DMS114 treated with DMSO at 0.1 percent for 48 hours (cell line): Measurements from ENCODE around the gene LEFTY1.
A peak's percentile ranks its signal among the peaks of the same experiment; 100 is the strongest.
"Not testable (repeated sequence)": the region's sequence is repeated elsewhere in the genome, so short reads cannot be mapped to it uniquely, and the experiment has no call there.

ENCODE experiments used
- DNase-seq: peaks from one replicate; lab custom pipeline; 2025; ENCODE audit not compliant: unreplicated experiment; lab: John Stamatoyannopoulos, UW

Gene LEFTY1

GRCh38 chr1:225850370-225850769 lies 38.6 kb downstream of the LEFTY1 start:
- DNase-seq, result no peak

DNA sequence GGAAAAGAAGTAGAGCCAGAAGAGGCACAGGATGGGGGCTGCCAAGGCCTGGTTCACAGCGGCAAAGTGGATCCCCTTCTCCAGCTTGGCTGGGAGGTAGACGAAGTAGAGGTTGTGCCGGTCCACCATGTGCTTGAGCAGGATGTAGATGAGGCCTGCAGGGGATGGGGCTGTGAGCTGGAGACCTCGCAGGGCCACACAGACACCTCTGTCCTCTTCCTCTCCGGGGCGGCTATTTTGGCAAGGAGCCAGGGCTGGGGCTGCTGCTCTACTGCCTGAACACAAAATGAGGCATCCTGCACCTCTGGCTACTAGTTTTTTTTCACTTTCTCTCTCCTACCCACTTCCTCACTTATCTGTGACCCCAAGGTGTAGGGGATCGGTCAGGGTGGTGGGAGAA lies 39.0 kb downstream of the LEFTY1 start:
- DNase-seq, result no peak

DNA sequence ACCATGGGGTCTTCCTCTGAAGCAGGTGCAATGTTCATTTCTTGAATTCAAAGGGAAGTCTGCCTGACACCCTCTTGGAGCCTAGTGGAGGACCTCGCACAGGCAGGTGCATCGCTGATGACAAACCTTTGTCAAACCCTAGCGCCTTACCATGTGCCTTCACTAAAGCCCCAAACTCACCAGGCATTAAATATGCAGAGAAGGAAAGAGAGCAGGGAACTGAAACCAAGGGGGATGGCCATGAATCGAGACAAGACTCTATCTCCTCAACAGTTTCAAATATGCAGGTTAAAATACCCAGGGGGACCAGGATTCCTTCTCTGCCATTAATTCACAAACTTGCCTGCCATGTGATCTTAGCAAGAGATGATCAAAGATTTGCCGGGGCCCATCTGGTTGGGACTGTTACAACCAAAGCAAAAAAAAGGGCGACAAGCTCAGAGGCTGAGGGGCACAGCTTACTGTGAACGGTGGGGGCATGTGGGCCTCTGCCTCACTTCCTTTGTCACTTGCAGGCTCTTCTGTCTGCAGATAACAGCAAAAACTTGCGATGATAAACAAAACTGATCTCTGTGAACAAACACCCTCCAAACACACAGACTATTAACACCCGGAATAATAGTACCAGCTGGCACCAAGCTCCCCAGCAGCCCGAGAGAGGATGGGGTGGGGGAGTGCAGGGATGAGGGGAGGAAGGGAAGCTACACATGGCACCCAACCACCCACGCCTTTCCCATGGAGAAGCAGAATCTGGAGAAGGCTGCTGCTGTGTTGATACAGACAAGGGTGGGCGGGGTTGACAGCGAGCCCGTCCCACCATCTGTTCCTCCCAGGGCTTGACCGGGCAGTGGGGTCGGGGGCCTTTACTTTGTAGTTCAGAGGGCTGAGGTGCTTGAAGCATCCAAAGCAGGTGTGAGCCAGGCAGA lies 40.7 kb downstream of the LEFTY1 start:
- no peak for DNase-seq

GRCh38 chr1:225847610-225848009 lies 41.3 kb downstream of the LEFTY1 start:
- DNase-seq, result no peak

GRCh38 chr1:225846331-225847310 lies 42.3 kb downstream of the LEFTY1 start:
- no peak for DNase-seq

DNA sequence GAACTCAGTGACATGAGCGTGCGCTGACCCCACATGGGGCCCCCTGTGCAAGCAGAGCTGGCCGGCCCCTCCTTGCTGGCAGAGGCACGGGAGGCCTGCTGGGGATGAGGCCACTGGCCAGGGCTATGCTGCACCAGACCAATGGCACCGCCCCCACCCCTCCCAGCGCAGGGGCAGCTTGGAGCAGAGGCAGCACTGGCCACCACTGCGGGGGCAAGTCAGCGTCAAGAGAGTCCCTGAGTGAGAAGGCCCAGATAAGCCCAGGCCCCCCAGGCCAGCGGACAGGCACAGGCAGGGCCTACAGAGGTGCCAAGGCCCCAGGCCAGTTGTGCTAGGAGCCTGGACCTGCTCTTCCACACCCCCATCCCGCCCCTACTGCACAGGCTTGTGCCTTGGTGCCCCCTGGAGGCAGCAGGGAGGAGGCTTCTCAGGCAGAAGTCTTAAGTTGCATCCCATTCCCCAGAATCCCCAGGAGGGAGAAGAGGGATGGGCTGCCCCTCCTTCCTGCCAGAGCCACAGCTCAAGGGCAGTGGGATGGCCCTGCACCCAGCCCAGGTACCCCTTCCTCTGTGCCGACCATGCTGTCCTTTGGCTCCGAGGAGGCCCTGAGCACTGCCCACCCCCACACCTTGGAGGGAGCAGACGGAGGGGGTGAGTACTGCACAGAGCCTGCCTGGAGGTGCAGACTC lies 43.2 kb downstream of the LEFTY1 start:
- peak; percentile 46 for DNase-seq

- DNase-seq, result no peak
These were observed 43.8 kb downstream of the LEFTY1 start for GRCh38 chr1:225845097-225845496.

DNA sequence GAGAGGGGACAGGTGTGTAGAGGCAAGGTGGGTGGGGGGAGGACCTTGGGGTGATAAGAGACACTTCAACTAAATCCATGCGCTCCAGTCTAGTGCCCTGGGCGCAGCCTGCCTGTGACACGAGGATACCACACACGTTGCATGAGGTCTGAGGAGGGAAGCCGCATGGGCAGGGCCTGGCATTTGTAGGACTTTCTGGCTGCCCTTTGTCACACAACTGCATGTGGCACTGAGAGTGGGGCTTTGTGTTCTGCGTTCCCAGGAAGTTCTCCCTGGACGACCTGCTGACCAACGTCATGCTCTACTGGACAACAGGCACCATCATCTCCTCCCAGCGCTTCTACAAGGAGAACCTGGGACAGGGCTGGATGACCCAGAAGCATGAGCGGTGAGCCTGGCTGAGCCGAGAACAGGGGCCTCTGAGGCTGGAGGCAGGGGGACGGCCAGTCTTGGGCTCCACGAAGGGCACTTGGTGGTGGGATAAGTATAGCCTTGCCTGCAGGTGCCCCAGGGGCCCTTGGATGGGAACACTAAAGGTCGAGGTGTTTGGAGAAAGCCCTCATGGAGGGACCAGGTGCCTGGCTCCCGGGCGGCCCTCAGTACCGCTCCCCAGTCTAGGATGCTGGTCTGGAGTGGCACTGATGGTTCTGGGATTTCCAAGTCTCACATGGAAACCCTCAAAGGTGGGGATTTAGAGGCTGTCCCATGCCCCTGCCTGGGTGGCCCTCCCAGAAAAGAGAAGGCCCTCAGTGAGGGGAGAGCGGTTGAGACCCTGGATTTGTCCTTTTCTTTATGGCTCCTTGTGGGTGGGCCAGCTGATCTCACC lies 44.5 kb downstream of the LEFTY1 start:
- DNase-seq, result no peak

DNA sequence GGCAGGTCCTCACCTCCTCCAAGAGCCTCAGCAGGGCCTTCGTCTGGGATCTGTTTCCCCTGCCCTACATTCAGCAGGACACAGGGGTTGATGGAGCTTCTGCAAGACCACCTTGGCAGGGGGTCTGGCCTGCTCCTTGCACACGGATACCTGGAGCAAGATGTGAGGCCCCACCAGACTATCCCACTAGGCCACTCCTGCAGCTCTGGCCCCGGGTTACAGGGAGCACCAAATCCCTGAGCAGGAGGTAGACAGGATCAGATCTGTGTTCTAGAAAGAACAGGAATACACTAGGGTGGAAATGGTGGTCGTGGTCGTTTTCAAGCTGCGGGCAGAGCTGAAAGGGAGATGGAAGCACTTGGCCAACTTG lies 45.5 kb downstream of the LEFTY1 start:
- DNase-seq, result no peak

GRCh38 chr1:225842788-225843425 lies 46.0 kb downstream of the LEFTY1 start:
- DNase-seq, result no peak

DNA sequence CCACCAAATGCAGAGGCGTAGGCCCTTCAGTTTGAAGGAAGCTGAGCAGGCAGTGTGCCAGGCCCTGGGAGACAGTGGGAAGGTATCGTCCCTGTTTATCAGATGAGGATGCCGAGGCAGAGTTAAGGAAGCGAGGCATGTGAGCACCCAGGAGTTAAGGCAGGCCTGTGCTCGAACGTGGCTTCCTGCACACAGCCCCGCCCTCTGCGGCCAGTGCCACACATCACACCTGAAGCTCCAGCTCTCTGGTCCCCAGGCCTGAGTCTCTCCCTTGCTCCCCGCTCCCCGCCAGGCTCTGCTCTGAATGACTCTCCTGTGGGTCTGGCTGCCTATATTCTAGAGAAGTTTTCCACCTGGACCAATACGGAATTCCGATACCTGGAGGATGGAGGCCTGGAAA lies 46.9 kb downstream of the LEFTY1 start:
- DNase-seq, result no peak

- no peak for DNase-seq
These were observed 48.2 kb downstream of the LEFTY1 start for GRCh38 chr1:225840713-225841112.

DNA sequence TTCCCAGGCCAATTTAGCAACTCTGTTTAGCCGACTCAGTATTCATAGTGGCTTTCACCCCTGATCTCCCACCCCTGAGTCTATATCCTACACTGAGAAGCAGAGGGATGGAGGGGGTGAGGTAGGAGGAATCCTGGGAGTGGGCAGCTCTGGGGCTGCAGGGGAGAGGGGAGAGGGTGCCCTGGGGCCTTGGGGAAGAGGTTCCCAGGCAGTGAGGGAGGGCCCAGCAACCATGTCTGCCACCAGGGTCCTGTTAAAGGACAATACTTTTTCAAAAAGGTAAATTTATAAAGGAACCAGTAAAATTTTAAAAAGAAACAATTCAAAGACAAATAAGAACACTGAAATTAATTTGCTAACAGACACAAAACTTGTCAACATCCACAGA lies 48.7 kb downstream of the LEFTY1 start:
- no peak for DNase-seq

DNA sequence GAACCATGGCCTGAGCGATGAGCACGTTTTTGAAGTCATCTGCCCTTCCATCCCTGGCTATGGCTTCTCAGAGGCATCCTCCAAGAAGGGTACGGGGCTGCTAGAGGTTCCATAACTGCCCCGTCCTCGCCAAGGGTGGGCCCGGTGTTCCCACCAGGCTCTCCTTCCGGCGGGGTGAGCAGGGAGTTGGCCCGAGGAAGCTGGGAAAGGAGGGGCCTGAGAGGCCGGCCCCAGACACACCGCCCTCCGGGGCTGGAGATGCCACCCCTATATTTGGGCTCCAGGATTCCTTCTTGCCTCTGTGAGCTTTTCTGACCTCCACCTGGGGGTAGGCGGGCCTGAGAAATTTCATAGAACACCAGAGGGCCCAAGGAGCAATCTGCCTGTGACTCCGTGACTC lies 50.2 kb downstream of the LEFTY1 start:
- no peak for DNase-seq

DNA sequence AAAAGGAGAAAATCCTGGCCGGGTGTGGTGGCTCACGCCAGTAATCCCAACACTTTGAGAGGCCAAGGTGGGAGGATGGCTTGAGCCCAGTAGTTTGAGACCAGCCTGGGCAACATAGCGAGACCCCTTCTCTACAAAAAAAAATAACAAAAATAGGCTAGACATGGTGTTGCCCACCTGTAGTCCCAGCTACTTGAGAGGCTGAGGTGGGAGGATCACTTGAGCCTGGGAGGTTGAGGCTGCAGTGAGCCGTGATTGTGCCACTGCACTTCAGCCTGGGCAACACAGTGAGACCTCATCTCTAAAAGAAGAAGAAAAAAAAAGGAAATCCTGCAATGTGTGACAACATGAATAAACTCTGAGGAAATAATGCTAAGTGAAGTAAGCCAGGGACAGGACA lies 52.6 kb downstream of the LEFTY1 start:
- DNase-seq, result not testable (repeated sequence)
